Sigmoid colon (tissue), 4 donors: ENCODE data around the gene FOXN4.

Experiments used
- CTCF ChIP-seq, 4 experiments: fragments of 450-650 bp in 3 of 4; fragments of 200-600 bp in 1 of 4; IDR thresholded peaks; one replicate each; pipeline ENCODE4 v1.5.1; 2016 to 2019; ENCODE audit warnings: antibody characterized with exemption in 4 of 4, mild to moderate bottlenecking in 3 of 4, moderate library complexity in 2 of 4
- POLR2A ChIP-seq, 2 donors: fragments of 450-650 bp; IDR thresholded peaks; one replicate each; pipeline ENCODE4 v1.6.1; 2016; ENCODE audit warnings: antibody characterized with exemption in 2 of 2, mild to moderate bottlenecking in 2 of 2, moderate library complexity in 2 of 2
- POLR2AphosphoS5 ChIP-seq, 4 donors: sonication (generic); formaldehyde crosslinking; IDR thresholded peaks; one replicate each; pipeline ENCODE4 v1.6.1; 2017; ENCODE audit warnings: antibody characterized with exemption in 4 of 4

- TF ChIP-seq CTCF (IDR thresholded peaks at IDR 0.05) (no peak), POLR2AphosphoS5 (IDR thresholded peaks at IDR 0.05) (no peak), POLR2A (IDR thresholded peaks at IDR 0.05) (no peak)
Measured at GRCh38 chr12:109258607-109259544, 50.2 kb downstream of the FOXN4 start.
